ENCODE results near the gene PLCG1. TPM values are rescaled to one million over a fixed set of nuclear protein-coding genes. Genes with fewer than 3 reads are reported as not detected.

Gene PLCG1
- total and polyA plus RNA-seq, 9 of the 15 experiments (the other 6 are each of a cell fraction or from before 2014, with no cell fraction given) = 1.7 to 67.0 (median 34.8) TPM

DNA sequence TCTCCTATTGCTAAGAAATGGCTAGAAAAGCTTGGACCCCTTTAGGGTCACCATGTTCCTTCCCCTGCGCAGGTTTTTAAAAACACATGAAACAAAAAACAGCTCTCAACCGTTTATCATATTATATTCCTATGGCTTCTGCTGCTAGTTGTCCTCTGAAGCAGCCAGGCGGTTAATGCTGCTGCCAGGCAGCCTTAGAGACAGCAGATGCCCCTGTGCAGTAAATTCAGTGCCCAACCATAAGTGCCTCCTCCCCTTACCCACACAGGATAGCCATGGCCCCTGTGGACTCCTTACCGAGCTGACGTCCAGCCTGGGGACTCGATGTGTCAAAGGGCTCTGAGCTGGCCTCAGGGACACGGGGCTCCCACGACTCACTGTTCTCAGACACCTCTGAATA lies 64.4 kb downstream of the PLCG1 start:
- no peaks in the 10 kb centered on the region for H3K27me3 ChIP-seq (ENCODE audit: control insufficient read depth in 2 of 2, insufficient read depth in 2 of 2, low read length in 2 of 2)
- ChIA-PET POLR2A (interaction anchor here (1.7 kb wide), 1 partner anchor 11 kb away, joined by 6 read pairs; no protein-coding TSS in a partner anchor), CTCF (ENCODE audit: low intra/inter-chr PET ratio) (no interaction called here)
- no peaks in the 10 kb centered on the region for H4K20me1 ChIP-seq (replicated peaks; ENCODE audit: control insufficient read depth, insufficient read depth, low read length)
- FAIRE-seq = no peak
- no peak overlapping the region for H2AFZ ChIP-seq (ENCODE audit: low read depth, low read length)
- H3K4me1 ChIP-seq (replicated peaks in 1 of 2; ENCODE audit: control insufficient read depth in 2 of 2, insufficient read depth in 2 of 2, low read length in 2 of 2) = no peaks in the 10 kb centered on the region
- no peak overlapping the region for H3K9ac ChIP-seq (ENCODE audit: insufficient read depth in 1 of 2, low read depth in 2 of 2, low read length in 2 of 2)
- peaks cover 2% of the 10 kb centered on the region; the same call in 1 of the 2 replicates for H3K9me3 ChIP-seq (replicated peaks; ENCODE audit: control insufficient read depth, insufficient read depth, low read depth, low read length)
- peaks cover 10% of the 10 kb centered on the region; the same call in 1 of the 3 replicates for H3K36me3 ChIP-seq (ENCODE audit: control insufficient read depth, insufficient read depth, low read length)
- in situ Hi-C loops (cut with MboI) (no loop called here), intact Hi-C loops (cut with micrococcal nuclease) (no loop called here)
- H3K9me1 ChIP-seq (ENCODE audit: control insufficient read depth, insufficient read depth, low read length) = no peaks in the 10 kb centered on the region
- no peak overlapping the region for H3K4me3 ChIP-seq
- DNase-seq (ENCODE audit: extremely low read depth in 1 of 4, low spot score in 3 of 4) = no peak
- no TSS peak for BruUV-seq (replicated peaks)
- no peak for ATAC-seq
- H3K27ac ChIP-seq (ENCODE audit: extremely low read depth, low read depth, low read length) = no peak overlapping the region
- WGBS (ENCODE audit: insufficient coverage, low coverage, missing lambda C conversion rate) = 74% methylated on average over 6 of the region's 8 CpGs
- no peaks in the 10 kb centered on the region for H3K79me2 ChIP-seq (ENCODE audit: control insufficient read depth, insufficient read depth, low read length)
- no peak overlapping the region for H3K4me2 ChIP-seq (ENCODE audit: insufficient read depth, low read length)
- TF ChIP-seq AFF1 (IDR thresholded peaks at IDR 0.05; ENCODE audit: low read depth in 1 of 2, partially characterized antibody in 2 of 2) (no peak), MYC (IDR thresholded peaks at IDR 0.05; ENCODE audit: low read depth, low read length) (no peak), MYC (CRISPR knock-in tag; IDR thresholded peaks at IDR 0.05; ENCODE audit: borderline replicate concordance, low read depth) (no peak), ZKSCAN3 (CRISPR knock-in tag; IDR thresholded peaks at IDR 0.05) (no peak), SPI1 (IDR thresholded peaks at IDR 0.05; ENCODE audit: borderline replicate concordance, low read depth, low read length) (no peak), GABPB2 (CRISPR knock-in tag; conservative IDR thresholded peaks at IDR 0.05) (no peak), ZNF23 (CRISPR knock-in tag; IDR thresholded peaks at IDR 0.05) (no peak)
- TF ChIP-seq, protein P1, sequence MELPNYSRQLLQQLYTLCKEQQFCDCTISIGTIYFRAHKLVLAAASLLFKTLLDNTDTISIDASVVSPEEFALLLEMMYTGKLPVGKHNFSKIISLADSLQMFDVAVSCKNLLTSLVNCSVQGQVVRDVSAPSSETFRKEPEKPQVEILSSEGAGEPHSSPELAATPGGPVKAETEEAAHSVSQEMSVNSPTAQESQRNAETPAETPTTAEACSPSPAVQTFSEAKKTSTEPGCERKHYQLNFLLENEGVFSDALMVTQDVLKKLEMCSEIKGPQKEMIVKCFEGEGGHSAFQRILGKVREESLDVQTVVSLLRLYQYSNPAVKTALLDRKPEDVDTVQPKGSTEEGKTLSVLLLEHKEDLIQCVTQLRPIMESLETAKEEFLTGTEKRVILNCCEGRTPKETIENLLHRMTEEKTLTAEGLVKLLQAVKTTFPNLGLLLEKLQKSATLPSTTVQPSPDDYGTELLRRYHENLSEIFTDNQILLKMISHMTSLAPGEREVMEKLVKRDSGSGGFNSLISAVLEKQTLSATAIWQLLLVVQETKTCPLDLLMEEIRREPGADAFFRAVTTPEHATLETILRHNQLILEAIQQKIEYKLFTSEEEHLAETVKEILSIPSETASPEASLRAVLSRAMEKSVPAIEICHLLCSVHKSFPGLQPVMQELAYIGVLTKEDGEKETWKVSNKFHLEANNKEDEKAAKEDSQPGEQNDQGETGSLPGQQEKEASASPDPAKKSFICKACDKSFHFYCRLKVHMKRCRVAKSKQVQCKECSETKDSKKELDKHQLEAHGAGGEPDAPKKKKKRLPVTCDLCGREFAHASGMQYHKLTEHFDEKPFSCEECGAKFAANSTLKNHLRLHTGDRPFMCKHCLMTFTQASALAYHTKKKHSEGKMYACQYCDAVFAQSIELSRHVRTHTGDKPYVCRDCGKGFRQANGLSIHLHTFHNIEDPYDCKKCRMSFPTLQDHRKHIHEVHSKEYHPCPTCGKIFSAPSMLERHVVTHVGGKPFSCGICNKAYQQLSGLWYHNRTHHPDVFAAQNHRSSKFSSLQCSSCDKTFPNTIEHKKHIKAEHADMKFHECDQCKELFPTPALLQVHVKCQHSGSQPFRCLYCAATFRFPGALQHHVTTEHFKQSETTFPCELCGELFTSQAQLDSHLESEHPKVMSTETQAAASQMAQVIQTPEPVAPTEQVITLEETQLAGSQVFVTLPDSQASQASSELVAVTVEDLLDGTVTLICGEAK (IDR thresholded peaks at IDR 0.05) = no peak
- TF ChIP-seq, protein P1 (CRISPR knock-in tag; IDR thresholded peaks at IDR 0.05) = no peak
